ENCODE measurements around the gene OTUD3. TPM values are rescaled to one million over a fixed set of nuclear protein-coding genes. Genes with fewer than 3 reads are reported as not detected.
"Not testable (repeated sequence)": the region's sequence is repeated elsewhere in the genome, so short reads cannot be mapped to it uniquely, and the experiment has no call there.

Gene OTUD3
- total RNA-seq, 1 donor from 2014 or later = 3.0 TPM

DNA sequence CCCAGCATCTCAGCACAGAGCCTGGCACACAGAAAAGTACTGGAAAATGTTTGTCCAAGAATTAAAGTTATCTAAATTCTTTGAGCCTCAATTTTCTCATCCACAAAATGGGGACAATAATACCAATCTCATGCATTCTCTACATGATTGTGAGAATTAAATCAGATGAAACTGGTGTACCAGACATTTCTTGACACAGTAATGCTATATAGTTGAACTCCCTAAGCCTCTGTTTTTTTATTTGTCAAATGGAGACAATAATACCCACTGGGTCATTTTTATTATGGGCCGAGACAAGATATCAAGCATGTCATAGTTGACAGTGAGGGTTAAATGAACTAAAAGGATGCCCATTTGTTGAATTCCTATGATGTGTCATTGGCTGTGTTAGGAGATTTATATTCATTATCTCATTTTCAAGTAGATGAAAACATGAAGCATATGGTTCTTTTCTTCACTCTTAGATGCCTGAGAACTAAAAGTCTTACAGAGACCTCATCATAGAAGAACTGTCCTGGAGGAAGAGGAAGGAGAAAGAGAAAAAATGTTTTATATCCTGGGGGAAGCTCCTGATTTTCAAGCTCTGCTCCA is 17.5 kb upstream of the OTUD3 start:
- no peak for ATAC-seq (ENCODE audit: poor library complexity)
- intact Hi-C loops (cut with DNase I) = no loop called here
- no peak for DNase-seq

DNA sequence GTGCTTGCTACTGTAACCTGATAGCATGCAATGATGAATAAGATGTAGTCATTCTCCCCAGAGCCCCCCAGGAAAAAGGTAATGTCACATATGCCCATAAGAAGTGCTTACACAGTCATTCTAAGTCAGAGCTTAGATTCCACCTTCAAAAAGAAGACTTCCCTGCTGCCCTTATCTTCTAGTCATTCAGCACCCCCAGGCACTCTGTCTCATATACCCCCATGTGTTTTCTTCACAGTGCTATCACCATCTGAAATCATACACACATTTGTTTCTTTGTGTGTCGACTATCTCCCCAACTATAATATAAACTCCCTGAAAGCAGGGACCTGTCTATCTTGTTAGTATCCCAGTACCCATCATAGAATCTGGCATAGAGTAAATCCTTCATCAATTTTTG is 16.2 kb upstream of the OTUD3 start:
- intact Hi-C loops (cut with DNase I) = no loop called here
- no peak for DNase-seq
- no peak for ATAC-seq (ENCODE audit: poor library complexity)

GRCh38 chr1:19866758-19867157 is 15.4 kb upstream of the OTUD3 start:
- intact Hi-C loops (cut with DNase I) = no loop called here
- ATAC-seq (ENCODE audit: poor library complexity) (no peak), DNase-seq (no peak)

GRCh38 chr1:19868575-19868974 is 13.6 kb upstream of the OTUD3 start:
- DNase-seq; intact Hi-C loops (cut with DNase I); ATAC-seq (ENCODE audit: poor library complexity): not testable (repeated sequence)

DNA sequence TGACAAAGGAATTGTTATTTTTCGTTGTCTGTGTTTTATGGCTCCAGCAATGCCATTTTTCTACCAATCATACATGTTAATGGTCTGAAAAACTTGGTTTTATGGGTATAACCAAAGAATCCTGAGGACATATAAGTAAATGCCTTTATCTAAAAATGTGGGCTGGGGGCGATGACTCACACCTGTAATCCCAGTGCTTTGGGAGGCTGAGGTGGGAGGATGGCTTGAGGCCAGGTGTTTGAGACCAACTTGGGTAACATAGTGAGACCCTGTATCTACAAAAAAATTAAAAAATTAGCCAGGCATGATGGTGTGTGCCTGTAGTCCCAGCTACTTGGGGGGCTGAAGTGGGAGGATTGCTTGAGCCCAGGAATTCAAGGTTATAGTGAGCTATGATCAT is 12.7 kb upstream of the OTUD3 start:
- ATAC-seq (ENCODE audit: poor library complexity); DNase-seq; intact Hi-C loops (cut with DNase I): not testable (repeated sequence)

DNA sequence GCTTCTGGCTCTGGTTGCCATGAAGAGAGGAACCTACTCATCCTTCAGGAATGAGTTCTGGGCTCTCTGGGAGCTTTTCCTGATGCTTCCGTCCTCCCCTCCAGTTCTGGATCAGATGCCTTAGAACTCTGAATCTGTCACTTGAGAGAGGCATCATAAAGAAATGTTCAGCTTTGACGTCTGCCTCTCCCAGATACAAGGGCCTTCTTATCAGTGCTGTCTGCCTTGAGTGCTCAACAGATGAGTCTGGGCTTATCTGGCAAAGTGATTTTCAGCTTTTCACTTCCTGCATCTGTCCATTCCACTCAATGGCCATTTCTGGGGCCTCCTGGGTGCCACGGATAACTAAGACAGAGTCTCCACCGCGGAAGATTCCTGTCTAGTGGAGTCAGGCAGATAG is 12.3 kb upstream of the OTUD3 start:
- no peak for DNase-seq
- no peak for ATAC-seq (ENCODE audit: poor library complexity)
- intact Hi-C loops (cut with DNase I) = no loop called here

GRCh38 chr1:19872190-19872589 is 10.0 kb upstream of the OTUD3 start:
- DNase-seq (no peak), ATAC-seq (ENCODE audit: poor library complexity) (no peak)
- intact Hi-C loops (cut with DNase I) = no loop called here

DNA sequence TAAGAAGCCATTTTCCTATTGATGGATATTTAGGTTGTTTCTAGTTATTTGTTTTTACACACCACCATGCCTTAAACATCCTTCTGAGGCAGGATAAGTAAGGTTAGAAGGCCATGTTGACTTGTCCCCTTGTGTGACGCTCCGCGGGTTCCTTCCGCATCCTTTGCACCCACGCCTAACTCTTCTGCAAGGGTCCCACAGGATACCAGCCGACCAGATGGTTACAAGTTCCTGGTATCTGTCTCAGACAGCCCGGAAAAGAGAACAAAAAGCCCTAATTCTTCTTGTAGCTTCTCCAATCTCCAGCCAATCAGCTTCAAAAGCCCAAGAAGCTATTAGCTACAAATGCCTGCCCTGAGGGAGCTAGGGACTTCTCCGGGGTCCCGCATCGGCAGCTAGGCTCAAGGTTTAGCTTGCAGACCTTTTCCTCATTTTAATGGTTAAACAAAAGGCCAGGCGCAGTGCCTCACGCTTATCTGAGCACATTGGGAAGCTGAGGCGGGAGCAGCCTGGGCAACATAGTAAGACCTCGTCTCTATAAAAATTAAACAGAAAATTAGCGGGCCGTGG is 4.9 kb upstream of the OTUD3 start:
- ATAC-seq (ENCODE audit: poor library complexity) = no peak
- DNase-seq = no peak
- intact Hi-C loops (cut with DNase I) = no loop called here

GRCh38 chr1:19877821-19878636 is 4.2 kb upstream of the OTUD3 start:
- no peak for DNase-seq
- no peak for ATAC-seq (ENCODE audit: poor library complexity)
- intact Hi-C loops (cut with DNase I) = no loop called here

GRCh38 chr1:19878637-19878985 is 3.6 kb upstream of the OTUD3 start:
- intact Hi-C loops (cut with DNase I) = no loop called here
- ATAC-seq (ENCODE audit: poor library complexity) = no peak
- no peak for DNase-seq

DNA sequence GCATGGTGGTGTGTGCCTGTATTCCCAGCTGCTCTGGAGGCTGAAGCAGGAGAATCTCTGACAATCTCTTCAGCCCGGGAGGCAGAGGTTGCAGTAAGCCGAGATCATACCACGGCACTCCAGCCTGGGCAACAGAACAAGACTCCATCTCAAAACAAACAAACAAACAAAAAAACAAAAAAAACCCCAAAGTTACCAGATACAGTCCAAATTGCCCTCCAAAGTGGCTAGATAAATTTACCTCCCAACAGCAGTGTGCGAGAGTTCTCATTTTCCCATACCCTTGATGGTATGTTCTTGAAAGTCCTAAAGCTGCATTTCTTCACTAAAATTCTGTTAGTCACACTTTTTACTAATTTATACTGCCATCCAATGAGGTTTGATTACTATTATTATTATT is 3.0 kb upstream of the OTUD3 start:
- intact Hi-C loops (cut with DNase I) = no loop called here
- ATAC-seq (ENCODE audit: poor library complexity) = no peak

DNA sequence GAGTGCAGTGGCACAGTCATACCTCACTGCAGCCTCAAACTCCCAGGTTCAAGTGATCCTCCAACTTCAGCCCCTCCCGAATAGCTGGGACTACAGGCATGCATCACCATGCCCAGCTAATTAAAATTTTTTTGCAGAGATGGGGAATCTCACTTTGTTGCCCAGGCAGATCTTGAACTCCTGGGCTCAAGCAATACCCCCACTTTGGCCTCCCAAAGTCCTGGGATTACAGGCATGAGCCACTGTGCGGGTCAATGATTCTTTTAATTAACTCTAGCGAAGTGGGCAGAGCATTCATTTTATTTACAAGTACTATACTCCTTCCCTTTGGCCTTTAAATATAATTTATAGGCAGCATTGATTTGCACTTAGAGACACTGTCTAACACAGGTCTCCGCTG is 2.5 kb upstream of the OTUD3 start:
- no peak for ATAC-seq (ENCODE audit: poor library complexity)
- intact Hi-C loops (cut with DNase I) = no loop called here
- DNase-seq = no peak

More for the DNA sequence above, 3.0 kb upstream of the OTUD3 start:
- DNase-seq = no peak

GRCh38 chr1:19880841-19881240 is 1.4 kb upstream of the OTUD3 start:
- ATAC-seq (ENCODE audit: poor library complexity); intact Hi-C loops (cut with DNase I); DNase-seq: not testable (repeated sequence)

DNA sequence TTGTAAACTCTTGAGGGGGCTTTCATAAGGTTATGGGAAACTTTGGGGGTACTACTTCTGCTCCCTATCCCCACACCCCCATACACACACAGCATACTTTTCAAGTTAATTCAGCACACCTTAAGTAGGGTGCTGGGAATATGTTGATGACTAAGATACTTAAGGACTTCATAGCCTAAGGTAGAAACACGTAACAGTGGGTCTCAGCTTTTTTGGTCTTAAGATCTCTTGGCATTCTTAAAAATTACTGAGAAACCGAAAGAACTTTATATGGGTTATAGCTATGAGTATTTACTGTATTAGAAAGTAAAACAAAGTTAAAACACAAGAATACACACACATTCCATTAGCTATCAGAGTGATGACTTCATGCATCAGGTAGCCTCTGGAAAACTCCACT is 2.1 kb downstream of the OTUD3 start:
- no peak for ATAC-seq (ENCODE audit: poor library complexity)
- intact Hi-C loops (cut with DNase I) = no loop called here
- DNase-seq = no peak

- intact Hi-C loops (cut with DNase I) = no loop called here
- DNase-seq = no peak
- no peak for ATAC-seq (ENCODE audit: poor library complexity)
These were observed 3.6 kb downstream of the OTUD3 start for GRCh38 chr1:19885821-19886220.

- no peak for ATAC-seq (ENCODE audit: poor library complexity)
- intact Hi-C loops (cut with DNase I) = no loop called here
- no peak for DNase-seq
These were observed 5.9 kb downstream of the OTUD3 start for GRCh38 chr1:19888112-19888511.

DNA sequence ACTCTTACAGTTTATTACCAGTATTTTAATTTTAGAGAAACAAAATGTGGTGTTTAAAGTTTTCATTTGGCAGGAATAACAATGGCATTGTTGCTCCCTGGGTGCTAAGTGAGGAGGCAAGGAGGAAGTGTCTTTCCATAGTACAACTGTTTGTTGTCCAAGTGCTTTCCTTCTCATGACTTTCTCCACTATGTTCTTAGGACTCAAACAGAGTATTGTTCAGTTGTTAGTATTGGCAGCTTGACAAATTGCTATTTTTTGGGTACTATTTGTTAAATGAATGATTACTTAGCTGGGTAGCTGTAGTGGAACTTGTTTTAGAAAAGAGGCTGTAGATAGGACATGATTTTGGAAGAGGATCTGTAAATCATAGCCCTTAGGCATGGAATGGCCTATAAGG is 7.5 kb downstream of the OTUD3 start:
- ATAC-seq (ENCODE audit: poor library complexity) = no peak
- intact Hi-C loops (cut with DNase I) = no loop called here
- DNase-seq = no peak

DNA sequence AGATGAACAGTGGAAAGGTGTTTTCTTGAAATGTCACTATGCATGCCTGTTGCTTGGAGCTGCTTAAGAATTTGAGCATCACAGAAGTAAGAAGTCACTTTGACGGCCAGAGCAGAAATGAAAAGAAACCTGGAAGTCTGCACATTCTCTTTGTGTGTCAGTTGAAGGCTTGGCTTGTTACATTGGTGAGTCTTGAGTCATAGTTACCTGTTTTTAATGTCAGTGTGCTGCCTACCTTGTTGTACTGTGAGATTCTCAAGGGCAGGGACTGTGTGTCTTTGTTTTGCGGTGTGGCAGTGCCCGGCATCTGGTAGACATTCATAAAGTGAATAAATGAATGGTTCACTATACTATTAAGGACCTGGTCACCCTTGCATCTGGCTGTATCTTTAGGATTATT is 9.9 kb downstream of the OTUD3 start:
- intact Hi-C loops (cut with DNase I) = no loop called here
- DNase-seq (no peak), ATAC-seq (ENCODE audit: poor library complexity) (no peak)

DNA sequence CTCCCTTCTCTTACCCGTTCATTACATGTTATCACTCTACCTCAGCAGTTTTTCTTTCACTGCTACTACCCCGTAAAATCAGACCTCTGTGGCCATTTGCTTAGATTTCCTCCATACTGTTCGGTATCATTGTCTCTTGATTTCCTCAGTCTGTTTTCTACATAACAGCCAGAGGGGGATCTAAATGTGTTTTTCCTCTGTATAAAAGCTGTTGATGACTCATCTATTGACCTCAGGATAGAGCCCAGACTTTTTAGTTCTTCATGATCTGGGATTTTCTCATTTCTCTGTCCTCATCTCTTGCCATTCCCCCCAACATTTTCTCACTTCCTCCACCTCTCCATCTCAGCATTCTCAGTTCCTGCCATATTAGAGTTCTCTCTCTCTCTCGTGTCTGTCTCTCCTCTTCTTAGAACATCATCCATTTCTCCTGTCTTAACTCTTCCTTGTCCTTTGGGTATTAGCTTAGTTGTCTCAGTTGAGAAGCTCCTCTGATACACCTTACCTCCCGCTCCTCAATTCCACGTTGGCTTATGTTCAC is 10.5 kb downstream of the OTUD3 start:
- no peak for ATAC-seq (ENCODE audit: poor library complexity)
- intact Hi-C loops (cut with DNase I) = no loop called here
- no peak for DNase-seq

- DNase-seq = no peak
- intact Hi-C loops (cut with DNase I) = no loop called here
- ATAC-seq (ENCODE audit: poor library complexity) = no peak
These were observed 11.5 kb downstream of the OTUD3 start for GRCh38 chr1:19893687-19894086.
